NOMO-1 treated with dmso at 0.1 percent for 144 hours (cell line): ENCODE results near the gene LHX6.

ENCODE experiments used
- DNase-seq: peaks from one replicate; lab custom pipeline; 2025; ENCODE audit not compliant: unreplicated experiment; lab: John Stamatoyannopoulos, UW

LHX6 gene

DNA sequence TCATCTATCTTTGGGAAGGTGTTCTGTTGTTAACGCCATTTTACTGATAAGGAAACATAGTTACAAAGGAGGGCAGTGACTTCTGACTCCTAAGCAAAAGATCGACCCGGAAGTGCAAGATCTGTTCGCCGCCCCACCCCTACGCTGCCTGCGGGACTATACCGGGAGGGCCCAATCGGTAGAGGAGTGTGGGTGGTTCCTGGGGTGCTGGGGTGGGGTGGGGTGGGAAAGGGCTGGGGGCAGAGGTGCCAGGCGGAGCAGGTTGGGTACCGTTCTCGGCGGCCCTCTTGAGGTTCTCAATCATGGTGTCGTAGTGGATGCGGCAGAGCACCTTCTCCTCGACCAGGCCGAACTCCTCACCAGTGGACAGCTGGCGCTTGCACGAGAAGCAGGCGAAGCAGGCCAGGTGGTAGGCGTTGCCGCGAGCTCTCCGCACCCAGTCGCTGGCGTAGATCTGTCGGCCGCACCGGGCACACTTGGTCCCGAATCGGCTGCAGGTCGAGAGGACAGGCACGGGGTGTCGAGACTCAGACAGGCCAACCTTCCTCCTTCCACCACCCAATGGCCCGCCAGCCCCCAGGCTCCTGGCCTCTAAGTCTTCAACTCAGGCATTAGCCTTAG lies 11.8 kb downstream of the LHX6 start:
- DNase-seq, result no peak

GRCh38 chr9:122216138-122216797 lies 12.5 kb downstream of the LHX6 start:
- DNase-seq, result no peak

DNA sequence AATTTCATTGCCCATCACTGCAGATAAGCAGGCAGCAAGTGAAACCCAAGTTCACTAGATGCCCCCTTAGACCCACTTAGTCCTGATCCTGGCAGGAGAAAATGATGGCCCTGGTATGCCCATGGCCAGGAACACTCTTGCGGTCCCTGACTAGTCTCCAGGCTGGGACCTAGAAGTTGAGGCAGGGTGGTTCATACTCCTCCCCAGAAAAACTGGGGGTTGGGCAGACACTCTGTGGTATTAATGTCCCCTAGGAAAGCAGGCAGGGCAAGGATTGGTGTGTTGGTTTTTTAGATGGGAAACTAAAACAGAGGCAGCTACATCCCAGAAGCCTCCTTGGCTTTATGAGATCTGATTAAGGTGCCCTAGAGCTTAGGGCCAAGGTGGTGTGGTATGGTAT lies 13.1 kb downstream of the LHX6 start:
- DNase-seq, result no peak

GRCh38 chr9:122214507-122214906 lies 14.2 kb downstream of the LHX6 start:
- no peak for DNase-seq

GRCh38 chr9:122213589-122214413 lies 15.0 kb downstream of the LHX6 start:
- DNase-seq, result no peak

DNA sequence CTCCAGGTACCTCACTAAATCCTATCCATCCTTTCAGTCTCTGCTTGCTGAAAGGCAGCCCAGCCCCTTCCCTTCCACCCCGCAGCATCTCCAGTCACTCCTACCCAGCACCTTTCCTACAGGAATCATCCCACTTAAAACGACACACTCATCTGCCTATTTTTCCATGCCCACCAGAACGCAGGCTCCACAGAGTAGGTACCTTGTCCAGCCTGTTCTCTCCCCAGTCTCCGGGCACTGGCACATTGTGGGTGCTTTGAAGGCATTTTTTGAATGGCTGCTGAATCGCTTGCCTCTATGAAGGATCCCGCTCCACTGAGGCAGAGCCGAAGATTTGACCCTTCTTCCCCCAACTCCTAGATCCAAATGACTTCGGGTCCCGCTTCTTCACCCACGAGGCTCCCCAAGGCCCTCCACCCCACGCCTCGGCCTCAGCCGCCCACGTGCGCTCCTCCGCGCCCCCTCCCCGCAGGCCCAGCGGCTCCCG lies 15.6 kb downstream of the LHX6 start:
- DNase-seq, result no peak

- no peak for DNase-seq
Observed at GRCh38 chr9:122212473-122213004, 16.2 kb downstream of the LHX6 start.

DNA sequence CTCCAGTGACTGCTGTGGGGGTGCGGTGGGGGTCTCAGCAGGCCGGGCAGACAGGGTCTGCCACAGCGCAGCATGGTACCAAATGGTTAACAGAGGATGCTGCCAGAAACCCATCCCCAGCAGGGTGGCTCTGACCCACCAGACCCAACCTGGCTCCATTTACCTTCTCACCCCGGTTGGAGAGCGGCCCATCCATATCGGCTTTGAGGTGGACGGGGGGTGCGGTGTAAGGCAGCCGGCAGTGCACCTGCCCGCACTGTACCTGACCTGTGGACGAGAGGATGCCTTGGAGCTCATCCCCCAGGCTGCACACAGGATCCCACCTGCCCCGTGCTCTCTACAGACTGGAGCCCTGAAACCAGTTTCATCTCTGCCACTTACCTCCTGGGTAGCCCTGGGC lies 19.3 kb downstream of the LHX6 start:
- DNase-seq, result no peak

GRCh38 chr9:122207096-122207495 lies 21.7 kb downstream of the LHX6 start:
- no peak for DNase-seq

- no peak for DNase-seq
Observed at GRCh38 chr9:122206118-122207046, 22.4 kb downstream of the LHX6 start.

DNA sequence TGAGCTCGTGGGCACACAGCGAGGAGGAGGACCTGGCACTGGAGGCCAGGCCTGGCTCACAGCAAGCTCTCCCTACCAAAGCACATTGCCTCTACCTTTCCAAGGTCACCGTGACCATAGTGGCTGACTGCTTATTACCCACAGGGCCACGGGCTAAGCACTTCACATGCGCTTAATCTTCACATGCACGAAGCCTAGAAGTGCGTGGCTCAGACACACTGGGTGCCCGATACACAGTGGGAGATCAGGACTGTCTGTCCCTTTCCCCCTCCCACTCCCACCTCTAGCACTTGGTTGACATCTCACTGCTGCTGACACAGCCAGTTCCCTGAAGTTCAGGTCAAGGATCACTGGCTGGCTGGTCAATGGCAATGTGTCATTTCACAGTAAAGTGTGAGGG lies 23.6 kb downstream of the LHX6 start:
- DNase-seq, result no peak

GRCh38 chr9:122204491-122204890 lies 24.3 kb downstream of the LHX6 start:
- DNase-seq, result no peak

- no peak for DNase-seq
Observed at GRCh38 chr9:122204055-122204454, 24.7 kb downstream of the LHX6 start.

GRCh38 chr9:122202111-122202510 lies 26.6 kb downstream of the LHX6 start:
- DNase-seq, result no peak

DNA sequence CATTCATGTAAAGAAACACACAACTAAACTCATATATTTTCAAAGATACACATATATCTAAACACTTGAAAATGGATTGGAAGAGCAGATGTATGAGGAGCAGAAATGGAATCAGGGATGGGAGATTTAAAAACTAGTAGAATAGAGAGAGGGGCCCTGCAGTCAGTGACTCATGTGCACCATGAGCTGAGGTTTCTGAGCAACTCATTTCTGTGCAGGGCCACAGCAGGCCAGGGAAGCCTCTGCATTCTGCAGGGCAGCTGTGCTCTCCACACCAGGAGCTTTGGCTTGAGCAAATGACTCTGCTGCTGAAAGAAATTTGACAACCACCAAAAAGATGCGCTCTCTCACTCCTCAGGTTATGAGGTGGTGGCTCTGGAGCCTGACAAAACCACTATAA lies 27.1 kb downstream of the LHX6 start:
- DNase-seq, result no peak

GRCh38 chr9:122200960-122201595 lies 27.7 kb downstream of the LHX6 start:
- no peak for DNase-seq

DNA sequence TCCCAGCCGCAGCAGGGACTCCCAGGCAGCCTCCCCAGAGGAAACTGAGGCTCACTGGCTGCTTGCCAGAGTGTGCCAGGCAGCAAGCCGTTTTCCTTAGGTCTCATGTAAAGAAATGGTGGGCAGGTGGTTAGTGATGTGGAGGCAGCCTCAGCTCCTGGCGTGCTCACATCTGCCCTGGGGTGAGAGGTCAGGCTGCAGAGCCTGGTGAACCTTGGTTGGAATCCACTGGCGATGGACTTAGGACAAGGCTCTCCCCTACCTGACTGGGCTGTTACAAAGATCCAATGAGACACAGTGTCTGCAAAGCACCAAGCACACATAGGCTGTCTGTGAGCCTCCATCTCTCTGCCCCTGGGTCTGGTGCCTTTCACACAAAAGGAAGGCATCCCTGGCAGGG lies 30.9 kb downstream of the LHX6 start:
- no peak for DNase-seq

- DNase-seq, result no peak
Observed at GRCh38 chr9:122197426-122197825, 31.3 kb downstream of the LHX6 start.

GRCh38 chr9:122195875-122196274 lies 32.9 kb downstream of the LHX6 start:
- no peak for DNase-seq

DNA sequence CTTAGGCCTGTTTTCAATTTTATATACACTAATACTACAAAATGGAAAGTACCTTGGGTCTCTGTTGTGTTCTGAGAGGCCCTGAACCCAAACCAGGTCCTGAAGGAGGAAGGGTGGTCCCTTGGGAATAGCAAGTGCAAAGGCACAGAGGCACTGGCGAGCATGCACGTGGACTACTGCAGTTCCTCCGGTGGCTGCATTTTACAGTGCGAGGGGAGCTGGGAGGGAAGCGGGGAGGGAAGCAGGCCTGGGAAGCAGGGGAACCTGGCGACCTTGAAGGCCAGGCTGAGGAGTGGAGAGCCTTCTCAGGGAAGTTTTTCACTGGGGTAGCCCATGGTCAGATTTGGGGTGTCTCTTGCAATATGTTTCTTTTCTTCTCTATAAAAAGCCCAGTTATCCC lies 35.1 kb downstream of the LHX6 start:
- no peak for DNase-seq
